HG03095 (cell line): ENCODE results near the gene NEK11.

Source experiments
- ATAC-seq: cut with Tn5 transposase; IDR thresholded peaks from one replicate; pipeline ENCODE4 v1.9.1; 2021; ENCODE audit warnings: moderate library complexity; ENCODE audit not compliant: unreplicated experiment

The NEK11 gene, protein sequence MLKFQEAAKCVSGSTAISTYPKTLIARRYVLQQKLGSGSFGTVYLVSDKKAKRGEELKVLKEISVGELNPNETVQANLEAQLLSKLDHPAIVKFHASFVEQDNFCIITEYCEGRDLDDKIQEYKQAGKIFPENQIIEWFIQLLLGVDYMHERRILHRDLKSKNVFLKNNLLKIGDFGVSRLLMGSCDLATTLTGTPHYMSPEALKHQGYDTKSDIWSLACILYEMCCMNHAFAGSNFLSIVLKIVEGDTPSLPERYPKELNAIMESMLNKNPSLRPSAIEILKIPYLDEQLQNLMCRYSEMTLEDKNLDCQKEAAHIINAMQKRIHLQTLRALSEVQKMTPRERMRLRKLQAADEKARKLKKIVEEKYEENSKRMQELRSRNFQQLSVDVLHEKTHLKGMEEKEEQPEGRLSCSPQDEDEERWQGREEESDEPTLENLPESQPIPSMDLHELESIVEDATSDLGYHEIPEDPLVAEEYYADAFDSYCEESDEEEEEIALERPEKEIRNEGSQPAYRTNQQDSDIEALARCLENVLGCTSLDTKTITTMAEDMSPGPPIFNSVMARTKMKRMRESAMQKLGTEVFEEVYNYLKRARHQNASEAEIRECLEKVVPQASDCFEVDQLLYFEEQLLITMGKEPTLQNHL

DNA sequence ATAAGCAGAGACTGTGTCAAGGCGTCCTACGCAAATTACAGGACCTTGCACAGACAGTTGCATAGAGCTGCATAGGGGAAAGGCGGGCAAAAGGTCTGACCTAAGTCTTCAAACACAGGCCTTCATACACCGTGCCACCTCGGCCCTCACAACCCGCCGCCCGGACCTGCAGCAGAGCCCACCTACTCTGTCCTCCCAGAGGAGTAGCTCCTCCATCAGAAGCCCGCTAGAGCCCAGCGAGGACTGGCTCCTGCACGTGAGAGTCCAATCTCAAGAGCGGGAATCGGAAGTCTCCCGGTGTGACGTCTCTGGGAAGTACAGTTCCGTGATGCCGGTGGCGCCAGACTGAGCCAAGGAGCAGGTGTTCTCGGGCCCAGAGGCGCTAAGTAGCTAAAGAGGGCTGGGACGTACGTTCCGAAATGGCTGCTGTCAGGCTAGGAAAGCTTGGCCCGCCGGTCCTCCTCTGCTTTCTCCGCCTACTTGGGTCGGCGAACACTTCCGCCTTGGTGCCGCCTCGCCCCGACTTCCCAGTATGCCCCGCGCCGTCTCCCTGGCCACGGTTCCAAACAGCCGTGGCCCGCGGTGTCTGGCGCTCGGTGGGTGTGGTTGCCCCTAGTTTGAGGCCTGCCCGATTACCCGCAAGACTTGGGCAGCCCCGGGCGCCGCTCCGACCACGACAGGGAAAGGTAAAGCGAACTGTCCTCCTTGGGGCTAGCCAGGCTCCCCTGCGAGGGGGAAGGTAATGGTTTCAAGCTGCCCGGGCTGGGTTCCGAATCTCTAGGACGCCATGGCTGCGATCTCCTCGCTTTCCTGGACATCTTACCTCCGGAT is at the start of gene NEK11, which contains the start of gene ASTE1:
Gene NEK11, plus strand, starts transcription at position 557 of the 831 bp plus-strand sequence. CDS start 2,832 bp downstream, outside the sequence.
Gene ASTE1, minus strand, starts transcription at position 505 of the 831 bp plus-strand sequence. CDS start 1,519 bp downstream, outside the sequence.
- ATAC-seq = peak; percentile 99

DNA sequence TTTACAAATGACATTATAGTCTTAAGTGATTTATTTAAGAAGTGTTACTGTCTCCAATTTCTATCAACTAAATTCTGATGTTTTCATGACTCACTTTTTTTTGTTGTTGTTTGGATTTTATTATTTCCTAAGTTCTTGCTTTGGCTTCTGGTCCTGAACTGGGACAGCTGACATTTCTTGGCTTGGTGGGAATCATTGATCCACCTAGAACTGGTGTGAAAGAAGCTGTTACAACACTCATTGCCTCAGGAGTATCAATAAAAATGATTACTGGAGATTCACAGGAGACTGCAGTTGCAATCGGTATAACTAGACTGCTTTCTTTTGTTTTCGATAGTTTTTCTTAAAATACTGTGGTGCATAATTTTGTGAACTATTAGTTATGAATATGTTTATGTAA is 47.6 kb upstream of the NEK11 start:
- no peak for ATAC-seq

DNA sequence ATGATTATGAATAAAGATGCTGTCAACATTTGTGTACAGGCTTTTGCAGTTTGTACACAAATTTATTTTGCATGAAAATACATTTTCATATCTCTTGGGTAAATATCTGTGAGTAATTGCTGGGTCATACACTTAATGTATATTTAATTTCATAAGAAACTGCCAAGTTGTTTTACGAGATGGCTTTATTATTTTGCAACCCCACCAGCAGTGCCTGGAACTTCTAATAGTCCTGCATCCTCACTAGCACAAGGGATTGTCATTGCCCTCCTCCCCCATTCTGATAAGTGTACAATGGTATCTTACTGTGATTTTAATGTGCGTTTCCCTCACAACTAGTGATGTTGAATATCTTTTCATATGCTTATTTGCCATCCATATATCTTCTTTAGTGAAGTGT is 45.2 kb upstream of the NEK11 start:
- no peak for ATAC-seq

DNA sequence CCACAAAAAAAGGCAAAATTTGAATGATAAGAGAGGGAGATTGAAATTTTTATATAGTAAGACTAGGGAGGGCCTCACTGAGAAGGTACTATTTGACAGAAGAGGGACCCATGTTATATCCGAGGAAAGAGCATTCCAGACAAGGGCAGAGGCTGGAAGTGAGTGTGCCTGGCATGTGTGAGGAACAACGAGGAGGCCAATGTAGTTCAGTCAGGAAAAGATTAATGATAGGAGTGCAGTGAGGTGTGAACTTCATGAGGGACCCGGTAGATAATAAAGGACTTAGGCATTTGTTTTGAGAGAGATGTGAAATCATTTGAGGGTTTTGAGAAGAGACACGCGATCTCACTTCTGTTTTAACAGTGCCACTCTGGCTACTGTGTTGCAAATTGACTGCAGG is 36.4 kb upstream of the NEK11 start:
- ATAC-seq = no peak

DNA sequence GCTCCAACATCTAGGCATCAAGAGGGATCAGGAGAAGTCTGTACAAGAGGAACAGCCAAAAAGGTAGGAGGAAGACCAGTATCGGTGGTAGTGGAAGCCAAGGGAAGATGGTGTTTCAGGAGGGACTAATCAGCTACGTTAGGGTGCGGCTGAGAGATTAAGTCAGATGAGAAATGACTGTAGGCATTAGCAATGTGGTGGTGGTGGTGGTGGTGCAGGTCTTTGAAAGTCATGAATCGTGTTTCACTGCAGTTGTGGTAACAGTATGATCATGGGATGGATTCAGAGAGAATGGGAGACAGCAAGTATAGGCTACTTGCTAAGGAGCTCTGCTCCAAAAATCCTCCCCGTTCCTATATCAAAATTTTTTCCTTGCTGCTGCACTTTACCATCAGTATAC is 35.6 kb upstream of the NEK11 start:
- no peak for ATAC-seq

DNA sequence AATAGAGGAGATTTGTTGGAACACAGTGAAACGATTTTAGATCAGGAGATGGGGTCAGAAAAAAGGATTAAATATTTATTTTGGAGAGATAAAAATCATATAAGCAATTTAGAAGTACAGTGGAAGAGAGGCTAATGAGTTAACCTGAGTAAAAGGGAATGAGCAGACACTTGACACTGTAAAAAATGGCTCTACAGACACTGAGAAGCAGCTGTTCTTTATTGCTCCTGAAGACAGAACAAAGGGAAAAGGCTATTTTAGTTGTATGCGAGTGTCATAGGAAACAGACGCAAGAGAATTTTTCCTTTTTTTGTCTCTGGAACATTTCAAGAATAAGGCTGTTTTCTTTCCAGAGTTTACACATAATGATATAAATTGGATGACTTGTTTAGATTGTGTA is 34.3 kb upstream of the NEK11 start:
- ATAC-seq = no peak

DNA sequence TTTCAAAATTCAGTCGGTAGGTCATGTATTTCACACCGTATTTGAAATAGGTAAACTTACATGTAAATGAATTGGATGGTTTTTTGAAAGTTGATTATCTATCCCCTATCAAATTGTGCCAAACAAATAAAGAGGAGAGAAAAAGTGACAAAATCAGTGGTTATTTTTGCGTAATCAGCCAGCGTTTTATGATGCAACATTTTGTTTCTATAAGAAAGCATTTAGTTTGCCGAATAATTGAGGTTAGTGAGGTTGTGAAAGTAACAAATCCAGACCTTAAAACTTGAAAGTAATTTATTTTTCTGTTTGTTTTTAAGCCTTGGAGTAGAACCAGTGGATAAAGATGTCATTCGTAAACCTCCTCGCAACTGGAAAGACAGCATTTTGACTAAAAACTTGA is 29.4 kb upstream of the NEK11 start:
- no peak for ATAC-seq

DNA sequence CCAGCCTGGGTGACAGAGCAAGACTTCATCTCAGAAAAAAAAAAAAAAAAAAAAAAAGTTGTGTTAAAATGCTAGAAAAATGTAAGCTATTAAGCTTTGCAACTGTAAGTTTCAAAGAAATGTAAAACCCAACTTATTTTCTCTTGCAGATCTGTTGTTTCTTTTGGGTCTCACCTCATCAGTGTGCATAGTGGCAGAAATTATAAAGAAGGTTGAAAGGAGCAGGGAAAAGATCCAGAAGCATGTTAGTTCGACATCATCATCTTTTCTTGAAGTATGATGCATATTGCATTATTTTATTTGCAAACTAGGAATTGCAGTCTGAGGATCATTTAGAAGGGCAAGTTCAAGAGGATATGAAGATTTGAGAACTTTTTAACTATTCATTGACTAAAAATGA is 25.6 kb upstream of the NEK11 start:
- ATAC-seq = no peak

DNA sequence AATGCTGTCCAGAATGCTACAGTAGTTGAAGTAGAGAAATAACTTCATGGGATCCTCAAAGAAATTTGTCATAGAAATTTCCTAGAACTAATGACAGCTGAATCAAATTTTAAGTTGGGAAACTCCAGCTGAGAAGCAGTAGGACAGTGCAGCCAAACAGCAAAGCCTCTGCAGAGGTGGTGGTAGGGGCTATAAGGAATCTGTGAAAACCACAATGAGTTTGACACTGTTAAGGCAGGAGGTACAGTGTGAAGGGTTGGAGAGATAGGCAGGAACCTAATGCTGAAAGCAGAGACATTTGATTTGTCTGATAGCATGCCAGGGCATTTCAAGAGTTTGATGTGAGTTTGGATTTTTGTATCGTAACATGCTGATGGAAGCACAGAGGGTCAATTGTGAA is 22.1 kb upstream of the NEK11 start:
- ATAC-seq = no peak

DNA sequence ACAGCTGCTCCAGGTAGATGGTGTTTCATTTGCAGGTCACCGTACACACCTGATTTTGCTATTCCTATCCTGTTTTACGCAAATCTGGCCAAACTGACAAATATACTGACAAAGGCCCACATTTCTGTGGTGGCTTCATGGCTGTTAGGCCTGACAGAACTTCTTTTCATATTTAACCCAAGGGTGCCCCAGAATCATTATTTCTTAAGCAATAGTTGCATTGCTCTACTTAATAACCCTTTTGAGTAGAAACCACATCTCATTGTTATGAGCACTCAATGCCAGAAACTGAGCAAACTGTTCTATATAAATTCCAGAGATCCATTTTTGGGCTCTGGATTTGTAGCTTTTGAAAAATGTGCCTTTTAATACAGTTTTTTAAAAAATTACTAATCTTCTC is 19.4 kb upstream of the NEK11 start:
- no peak for ATAC-seq

DNA sequence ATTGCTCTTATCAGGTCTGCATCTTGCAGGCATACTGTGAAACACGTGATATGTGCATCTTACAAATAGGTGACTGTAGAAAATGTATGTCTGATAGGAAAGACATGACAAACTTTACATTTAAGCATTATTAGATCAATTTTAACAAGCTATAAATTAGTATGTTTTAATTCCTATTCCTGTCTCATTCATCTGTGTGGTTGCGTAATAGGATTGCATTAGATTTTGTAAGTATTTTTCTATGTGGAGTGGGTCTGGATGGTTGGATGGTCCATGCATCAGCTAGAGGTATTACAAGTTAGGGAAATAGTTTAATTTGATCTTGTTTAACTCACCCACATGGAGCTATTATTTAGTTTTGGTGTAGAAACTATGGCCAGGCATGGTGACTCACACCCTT is 18.9 kb upstream of the NEK11 start:
- ATAC-seq = no peak

DNA sequence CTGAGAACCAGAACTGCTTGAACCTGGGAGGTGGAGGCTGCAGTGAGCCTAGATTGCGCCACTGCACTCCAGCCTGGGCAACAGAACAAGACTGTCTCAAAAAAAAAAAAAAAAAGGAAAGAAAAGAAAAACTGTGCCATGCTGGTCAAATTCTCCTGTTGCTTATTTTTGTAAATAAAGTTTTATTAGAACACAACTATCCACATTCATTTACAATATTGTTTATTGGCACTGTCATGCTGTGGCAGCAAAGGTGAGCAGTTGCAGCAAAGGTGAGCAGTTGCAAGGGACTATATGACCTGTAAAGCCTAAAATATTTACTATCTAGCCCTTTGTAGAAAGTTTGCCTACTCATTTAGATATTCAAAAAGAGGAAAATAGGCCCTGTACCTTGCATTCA is 18.4 kb upstream of the NEK11 start:
- ATAC-seq = no peak

DNA sequence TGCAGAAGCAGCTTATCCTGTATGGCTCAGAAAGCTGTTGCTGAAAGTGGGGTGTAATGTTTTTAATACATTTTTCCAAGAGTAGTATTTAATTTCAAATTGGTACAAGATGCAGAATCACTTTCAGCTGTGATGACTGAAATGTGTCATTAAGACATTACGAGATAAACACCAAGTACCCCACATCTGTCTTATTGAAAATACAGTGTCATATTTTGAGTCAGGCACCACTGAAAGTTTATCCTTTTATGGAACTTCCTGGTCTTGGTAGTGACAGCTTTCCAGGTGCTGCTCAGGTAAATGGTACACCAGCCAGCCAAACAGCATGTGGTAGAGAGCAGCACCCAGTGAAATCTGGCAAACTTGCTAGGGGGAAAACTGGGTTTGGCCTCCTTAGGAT is 17.0 kb upstream of the NEK11 start:
- no peak for ATAC-seq

DNA sequence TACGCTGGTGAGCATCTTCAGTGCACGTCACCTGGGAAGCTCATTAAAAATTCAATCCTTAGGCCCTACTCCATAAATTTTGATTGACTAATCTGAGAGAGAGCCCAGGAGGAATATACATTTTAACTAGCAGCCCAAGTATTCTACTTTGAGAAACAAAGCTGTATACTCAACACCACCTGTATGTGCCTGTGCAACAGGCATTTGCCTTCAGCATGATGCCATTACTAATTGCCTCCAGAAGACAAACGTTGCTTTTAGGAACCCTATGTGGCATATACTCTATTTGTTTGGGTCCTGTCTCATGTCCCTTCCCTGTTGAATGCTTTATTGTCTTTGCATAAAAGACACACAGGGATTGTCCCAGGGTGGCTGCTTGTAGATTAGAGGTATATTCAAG is 7.7 kb upstream of the NEK11 start:
- ATAC-seq = no peak

DNA sequence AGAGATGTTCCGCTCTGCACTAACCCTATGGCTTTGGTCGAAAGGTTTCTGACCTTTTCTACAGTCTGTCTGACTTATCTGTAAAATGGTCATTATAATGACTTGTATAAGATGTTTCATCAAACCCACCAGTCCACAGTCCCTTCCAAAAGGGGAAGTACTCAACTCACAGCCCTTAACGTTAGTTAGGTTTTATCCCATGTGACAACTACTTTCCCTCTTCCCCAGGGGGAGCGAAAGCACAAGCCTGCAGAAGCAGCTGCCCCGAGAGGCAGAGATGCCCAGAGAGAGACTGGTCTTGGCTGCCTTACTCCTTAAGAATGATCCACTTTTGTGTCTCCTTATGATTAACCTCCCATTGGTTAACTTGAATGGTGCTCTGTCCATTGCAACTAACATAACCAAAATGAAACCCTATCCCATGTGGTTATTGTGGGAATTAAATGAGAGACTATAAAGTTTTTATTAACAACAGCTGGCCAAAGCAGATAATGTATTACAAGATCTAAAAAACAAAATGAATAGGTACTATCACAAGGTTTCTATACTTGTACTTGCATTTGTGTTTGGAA is 6.5 kb upstream of the NEK11 start:
- ATAC-seq = no peak

DNA sequence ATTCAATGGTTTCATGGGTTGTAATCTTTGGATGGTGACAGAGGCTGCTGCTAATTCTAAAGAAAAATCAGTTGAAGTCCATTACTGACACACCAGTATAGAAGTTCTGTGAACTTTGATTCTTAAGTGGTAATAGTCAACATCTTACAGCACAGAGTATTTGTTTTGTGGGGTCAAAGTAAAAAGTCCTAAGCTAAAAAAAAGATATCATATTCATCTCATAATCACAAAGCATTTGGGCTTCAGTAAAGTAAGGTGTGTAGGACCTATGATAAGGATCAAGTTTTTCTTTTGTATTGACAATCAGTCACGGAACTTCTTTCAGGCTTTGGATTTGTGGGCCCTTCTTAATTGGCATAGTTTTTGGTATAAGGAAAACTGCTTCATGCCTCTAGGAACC is 1.1 kb upstream of the NEK11 start:
- ATAC-seq = no peak

DNA sequence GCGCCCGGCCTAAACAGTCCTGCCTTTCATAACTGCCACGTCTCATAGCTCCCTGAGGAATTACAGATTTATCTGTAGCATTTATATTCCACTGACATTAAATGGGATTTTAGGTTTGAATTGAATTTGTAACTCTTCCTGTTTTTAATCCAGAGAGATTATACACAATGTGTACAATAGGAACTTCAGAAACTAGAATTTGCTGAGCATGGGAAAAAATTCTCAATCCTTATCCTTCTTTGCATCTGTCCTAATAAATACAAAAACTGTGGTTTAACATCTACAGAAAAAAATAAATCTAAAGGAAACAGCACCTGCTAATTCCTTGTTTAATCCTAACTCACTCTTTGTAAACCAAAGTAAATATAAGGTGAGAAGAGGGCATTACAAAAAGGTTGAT is 2.2 kb downstream of the NEK11 start:
- no peak for ATAC-seq

DNA sequence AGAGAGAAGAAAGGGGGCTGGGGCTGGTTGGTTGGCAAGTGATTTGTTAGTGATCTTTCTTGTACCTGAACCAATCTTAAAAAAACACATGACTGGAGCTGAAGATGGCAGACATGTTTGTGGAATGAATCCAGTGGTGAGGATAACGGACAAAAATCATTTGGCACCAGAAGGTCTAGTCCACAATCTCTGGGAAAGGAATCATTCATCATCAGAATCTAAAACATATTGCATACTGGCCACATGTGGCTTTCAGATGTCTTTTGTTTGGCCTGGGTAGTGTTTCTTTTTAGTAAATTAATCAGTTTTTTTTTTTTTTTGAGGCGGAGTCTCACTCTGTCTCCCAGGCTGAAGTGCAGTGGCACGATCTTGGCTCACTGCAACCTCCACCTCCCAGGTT is 5.0 kb downstream of the NEK11 start:
- ATAC-seq = no peak

DNA sequence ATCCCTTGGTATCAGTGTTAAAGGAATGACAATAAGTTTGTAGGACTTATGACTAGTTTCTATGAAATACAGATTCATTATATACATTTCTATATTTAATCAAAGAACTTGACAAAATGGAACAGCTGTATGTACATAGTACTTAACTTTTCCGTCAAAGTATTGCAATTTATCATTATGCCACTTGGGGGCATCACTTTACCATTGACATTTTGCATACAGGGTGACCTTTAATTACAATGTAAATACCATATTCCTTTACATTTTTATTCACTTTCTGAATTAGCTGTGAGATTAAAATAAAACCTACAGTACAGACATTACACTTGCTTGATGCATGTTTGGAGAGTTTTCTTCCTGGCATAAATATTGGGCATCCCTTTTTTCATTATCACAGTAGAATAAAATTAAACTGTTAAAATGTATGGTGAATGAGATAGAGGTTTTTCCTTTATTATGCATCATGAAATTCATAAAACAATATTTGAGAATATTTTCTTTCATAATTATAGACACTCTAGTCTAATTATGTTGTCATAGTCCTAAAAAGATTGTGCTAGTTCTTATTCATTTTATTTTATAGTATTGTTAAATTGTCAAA is 6.9 kb downstream of the NEK11 start:
- no peak for ATAC-seq

DNA sequence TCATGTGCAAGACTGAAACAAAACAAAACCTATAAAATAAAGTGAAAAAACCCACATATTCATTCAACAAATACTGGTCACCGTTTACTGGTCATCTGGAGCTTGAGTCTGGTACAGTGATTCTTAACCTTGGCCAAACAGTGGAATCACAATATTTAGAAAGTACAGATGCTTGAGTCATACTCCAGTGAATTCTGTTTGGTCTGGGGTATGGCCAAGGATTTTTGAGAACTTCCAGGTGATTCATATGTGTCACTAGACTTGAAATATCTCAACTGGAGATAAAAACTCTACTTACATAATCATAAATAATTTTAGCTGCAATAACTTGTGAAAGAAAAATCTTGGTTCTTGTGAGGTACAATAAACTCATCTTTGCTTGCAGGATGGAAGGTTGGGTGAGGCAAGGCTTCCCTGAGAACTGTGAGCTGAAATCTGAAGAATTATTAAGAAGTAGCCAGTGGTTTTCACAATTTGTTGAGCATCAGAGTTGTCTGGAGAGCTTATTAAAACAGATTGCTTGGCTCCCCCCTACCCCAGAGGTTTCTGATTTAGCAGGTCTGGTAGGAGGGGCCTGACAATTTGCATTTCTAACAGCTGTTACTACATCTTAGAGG is 9.6 kb downstream of the NEK11 start:
- ATAC-seq = no peak
